Adipose tissue (tissue), 3 donors: Measurements from ENCODE around the gene C7orf57. TPM values are rescaled to one million over a fixed set of nuclear protein-coding genes. Genes with fewer than 3 reads are reported as not detected.

ENCODE experiments used
- H3K27ac ChIP-seq: one replicate; pipeline ENCODE4 v1.5.1; 2013; ENCODE audit warnings: low read depth, low read length
- WGBS, 3 donors: extraction: QIAGEN DNeasy Blood & Tissue Kit; methylation state at CpG; one replicate each; pipeline ENCODE4 v1.1.7; 2013; 5-methylcytosine and 5-hydroxymethylcytosine counted together
- polyA plus RNA-seq, 3 donors: library from polyadenylated mRNA; stranded (reverse); fragments of 200-250 nt; gene quantifications; one replicate each; pipeline ENCODE4 v1.2.3, GENCODE V29; 2013
- donor health status: healthy with polysubstance abuse.
- donor health status: Bipolar disorder and iron deficiency.
- donor health status: healthy.

C7orf57 gene
- polyA plus RNA-seq, 3 donors: not detected

- WGBS, 3 donors: 50 to 66% (median 61%) methylated on average over 5 of the region's 5 CpGs
- no peak overlapping the region for H3K27ac ChIP-seq
Observed at GRCh38 chr7:48025624-48026023, 9.7 kb upstream of the C7orf57 start.

- WGBS, 3 donors: 80 to 88% (median 87%) methylated on average over 6 of the region's 6 CpGs
Observed at GRCh38 chr7:48028938-48029337, 6.4 kb upstream of the C7orf57 start, which contains the start of gene SUN3. Gene SUN3, minus strand, starts transcription at chr7:48029107. Its CDS starts 169 bp downstream, at chr7:48028938.

GRCh38 chr7:48031111-48031510, 4.2 kb upstream of the C7orf57 start:
- WGBS, 3 donors: 68 to 76% (median 75%) methylated on average over 2 of the region's 2 CpGs
- H3K27ac ChIP-seq: no peak overlapping the region

More at GRCh38 chr7:48028938-48029337, 6.4 kb upstream of the C7orf57 start, which contains the start of gene SUN3:
- H3K27ac ChIP-seq: no peak within 1 kb of the TSS

- 59 to 75% (median 68%) methylated on average over 5 of the region's 5 CpGs for WGBS, 3 donors
Observed at GRCh38 chr7:48033922-48034321, 1.4 kb upstream of the C7orf57 start.

GRCh38 chr7:48035967-48036478, 680 bp downstream of the C7orf57 start:
- WGBS, 3 donors: 1 to 4% (median 2%) methylated on average over 42 of the region's 42 CpGs

More at GRCh38 chr7:48033922-48034321, 1.4 kb upstream of the C7orf57 start:
- no peak overlapping the region for H3K27ac ChIP-seq

GRCh38 chr7:48038815-48039506, 3.6 kb downstream of the C7orf57 start:
- H3K27ac ChIP-seq: no peak overlapping the region
- 51 to 77% (median 55%) methylated on average over 5 of the region's 5 CpGs for WGBS, 3 donors

More at GRCh38 chr7:48035967-48036478, 680 bp downstream of the C7orf57 start:
- H3K27ac ChIP-seq: no peak overlapping the region

- H3K27ac ChIP-seq: no peak overlapping the region
- WGBS, 3 donors: 90 to 94% (median 94%) methylated on average over 18 of the region's 18 CpGs
Observed at GRCh38 chr7:48040944-48041652, 5.8 kb downstream of the C7orf57 start.

GRCh38 chr7:48041653-48041970, 6.3 kb downstream of the C7orf57 start:
- 66 to 77% (median 71%) methylated on average over 3 of the region's 3 CpGs for WGBS, 3 donors
- H3K27ac ChIP-seq: no peak overlapping the region

- no peak overlapping the region for H3K27ac ChIP-seq
- 63 to 84% (median 71%) methylated on average over 3 of the region's 3 CpGs for WGBS, 3 donors
Observed at GRCh38 chr7:48042216-48042615, 6.9 kb downstream of the C7orf57 start.

- 59 to 79% (median 60%) methylated on average over 3 of the region's 3 CpGs for WGBS, 3 donors
- no peak overlapping the region for H3K27ac ChIP-seq
Observed at GRCh38 chr7:48042636-48043035, 7.3 kb downstream of the C7orf57 start.

GRCh38 chr7:48045195-48045765, 9.9 kb downstream of the C7orf57 start:
- no peak overlapping the region for H3K27ac ChIP-seq
- WGBS, 3 donors: 74 to 81% (median 76%) methylated on average over 9 of the region's 9 CpGs

- WGBS, 3 donors: 62 to 66% (median 64%) methylated on average over 14 of the region's 14 CpGs
- no peak overlapping the region for H3K27ac ChIP-seq
Observed at GRCh38 chr7:48046458-48046857, 11.1 kb downstream of the C7orf57 start.

GRCh38 chr7:48048113-48048512, 12.8 kb downstream of the C7orf57 start:
- 93 to 96% (median 94%) methylated on average over 8 of the region's 8 CpGs for WGBS, 3 donors
- no peak overlapping the region for H3K27ac ChIP-seq

- no peak overlapping the region for H3K27ac ChIP-seq
- 74 to 87% (median 86%) methylated on average over 8 of the region's 8 CpGs for WGBS, 3 donors
Observed at GRCh38 chr7:48049850-48050249, 14.5 kb downstream of the C7orf57 start.

- WGBS, 3 donors: 69 to 81% (median 81%) methylated on average over 8 of the region's 8 CpGs
- no peak overlapping the region for H3K27ac ChIP-seq
Observed at GRCh38 chr7:48052748-48053147, 17.4 kb downstream of the C7orf57 start.

- 74 to 92% (median 91%) methylated on average over 2 of the region's 2 CpGs for WGBS, 3 donors
- no peak overlapping the region for H3K27ac ChIP-seq
Observed at GRCh38 chr7:48053736-48054135, 18.4 kb downstream of the C7orf57 start.

GRCh38 chr7:48058990-48059389, 23.6 kb downstream of the C7orf57 start:
- 60 to 89% (median 75%) methylated on average over 2 of the region's 2 CpGs for WGBS, 3 donors
- no peak overlapping the region for H3K27ac ChIP-seq

- H3K27ac ChIP-seq: no peak overlapping the region
- WGBS, 3 donors: 65 to 90% (median 83%) methylated on average over 5 of the region's 5 CpGs
Observed at GRCh38 chr7:48059706-48060105, 24.4 kb downstream of the C7orf57 start.

GRCh38 chr7:48063985-48064384, 28.6 kb downstream of the C7orf57 start:
- 83 to 93% (median 90%) methylated on average over 1 of the region's 1 CpG for WGBS, 3 donors
- H3K27ac ChIP-seq: no peak overlapping the region
